Activated T-helper 2 cell treated with anti-CD3 and anti-CD28 coated beads, Interferon-gamma antibody, Interleukin-2, Interleukin-4, amounts not matched to agents 10 μg/mL and 5 μg/mL and 100 μg/mL, durations not matched to agents 14 hours and 24 hours and 36 hours (primary cell): ENCODE measurements around the gene PITPNM3. TPM values are rescaled to one million over a fixed set of nuclear protein-coding genes. Genes with fewer than 3 reads are reported as not detected.
A peak's percentile ranks its signal among the peaks of the same experiment; 100 is the strongest.

Experiments used
- DNase-seq: peaks from one replicate; pipeline ENCODE4 v3.0.0; 2021; ENCODE audit warnings: low spot score
- H3K27ac Mint-ChIP-seq: one replicate; pipeline ENCODE4 v1.8.0; 2021; ENCODE audit warnings: mixed read lengths
- H3K27me3 Mint-ChIP-seq: one replicate; pipeline ENCODE4 v1.8.0; 2021; ENCODE audit warnings: low read depth, mixed read lengths
- H3K36me3 Mint-ChIP-seq: one replicate; pipeline ENCODE4 v1.8.0; 2021; ENCODE audit warnings: low read depth, mixed read lengths
- H3K4me1 Mint-ChIP-seq: one replicate; pipeline ENCODE4 v1.8.0; 2021; ENCODE audit warnings: low read depth, mixed read lengths
- H3K4me3 Mint-ChIP-seq: one replicate; pipeline ENCODE4 v1.8.0; 2021; ENCODE audit warnings: low read depth, mild to moderate bottlenecking, moderate library complexity, mixed read lengths
- H3K9me3 Mint-ChIP-seq: one replicate; pipeline ENCODE4 v1.8.0; 2021; ENCODE audit warnings: mixed read lengths
- intact Hi-C: fragments of 100-400 bp; cut with micrococcal nuclease; formaldehyde crosslinking; loops from one replicate; pipeline ENCODE4 v1.15.1; 2023
- total RNA-seq: library from RNA; stranded (reverse); gene quantifications from 2 replicates; pipeline ENCODE4 v1.2.3, GENCODE V29; 2022

Gene PITPNM3
- total RNA-seq, 1 donor from 2014 or later = 0.52 TPM

GRCh38 chr17:6435051-6435450 is 121.3 kb downstream of the PITPNM3 start, which contains the start of gene AIPL1:
Gene AIPL1 (minus strand): TSS chr17:6435121. CDS start chr17:6435104, 17 bp downstream.
- H3K4me3 Mint-ChIP-seq = no peak within 1 kb of the TSS
- no peak within 1 kb of the TSS for H3K27ac Mint-ChIP-seq
- H3K27me3 Mint-ChIP-seq = peaks cover 55% of the 10 kb centered on the region
- DNase-seq = no peak
- H3K36me3 Mint-ChIP-seq = peaks cover 3% of the 10 kb centered on the region
- peaks cover 15% of the 10 kb centered on the region for H3K9me3 Mint-ChIP-seq
- intact Hi-C loops = no loop called here
- peaks cover 1% of the 10 kb centered on the region for H3K4me1 Mint-ChIP-seq

GRCh38 chr17:6430769-6431168 is 125.6 kb downstream of the PITPNM3 start:
- H3K27me3 Mint-ChIP-seq = peaks cover 43% of the 10 kb centered on the region
- H3K36me3 Mint-ChIP-seq = peaks cover 3% of the 10 kb centered on the region
- peaks cover 21% of the 10 kb centered on the region for H3K9me3 Mint-ChIP-seq
- no peak overlapping the region for H3K4me3 Mint-ChIP-seq
- intact Hi-C loops = no loop called here
- no peak overlapping the region for H3K27ac Mint-ChIP-seq
- H3K4me1 Mint-ChIP-seq = peaks cover 13% of the 10 kb centered on the region
- DNase-seq = no peak

GRCh38 chr17:6429266-6429665 is 127.1 kb downstream of the PITPNM3 start:
- Mint-ChIP-seq H3K4me1 (peaks cover 13% of the 10 kb centered on the region), H3K27ac (no peak overlapping the region), H3K9me3 (peaks cover 21% of the 10 kb centered on the region), H3K4me3 (no peak overlapping the region), H3K36me3 (peaks cover 3% of the 10 kb centered on the region), H3K27me3 (peaks cover 51% of the 10 kb centered on the region)
- intact Hi-C loops = loop anchor here (10.0 kb wide), 3 partner anchors 54 to 724 kb away; no protein-coding TSS in a partner anchor
- no peak for DNase-seq

- intact Hi-C loops = loop anchor here (1.0 to 10.0 kb wide), 4 partner anchors 8 to 724 kb away; no protein-coding TSS in a partner anchor
- no peak overlapping the region for H3K4me3 Mint-ChIP-seq
- peaks cover 13% of the 10 kb centered on the region for H3K4me1 Mint-ChIP-seq
- H3K9me3 Mint-ChIP-seq = peaks cover 21% of the 10 kb centered on the region
- H3K27ac Mint-ChIP-seq = no peak overlapping the region
- H3K36me3 Mint-ChIP-seq = peaks cover 3% of the 10 kb centered on the region
- DNase-seq = no peak
- peaks cover 52% of the 10 kb centered on the region for H3K27me3 Mint-ChIP-seq
Measured at GRCh38 chr17:6428207-6428965, 128.0 kb downstream of the PITPNM3 start.

- peaks cover 21% of the 10 kb centered on the region for H3K9me3 Mint-ChIP-seq
- intact Hi-C loops = loop anchor here (10.0 kb wide), 3 partner anchors 53 to 723 kb away; no protein-coding TSS in a partner anchor
- H3K27ac Mint-ChIP-seq = no peak overlapping the region
- no peak overlapping the region for H3K4me3 Mint-ChIP-seq
- peaks cover 13% of the 10 kb centered on the region for H3K4me1 Mint-ChIP-seq
- H3K36me3 Mint-ChIP-seq = peaks cover 3% of the 10 kb centered on the region
- peak; percentile 76 for DNase-seq
- H3K27me3 Mint-ChIP-seq = peaks cover 53% of the 10 kb centered on the region
Measured at GRCh38 chr17:6427279-6427781, 129.0 kb downstream of the PITPNM3 start.

GRCh38 chr17:6426356-6427101 is 129.8 kb downstream of the PITPNM3 start:
- intact Hi-C loops = loop anchor here (10.0 kb wide), 3 partner anchors 52 to 722 kb away; no protein-coding TSS in a partner anchor
- no peak overlapping the region for H3K27ac Mint-ChIP-seq
- peaks cover 17% of the 10 kb centered on the region for H3K9me3 Mint-ChIP-seq
- no peak for DNase-seq
- peaks cover 16% of the 10 kb centered on the region for H3K4me1 Mint-ChIP-seq
- H3K36me3 Mint-ChIP-seq = peaks cover 3% of the 10 kb centered on the region
- H3K4me3 Mint-ChIP-seq = no peak overlapping the region
- H3K27me3 Mint-ChIP-seq = peaks cover 51% of the 10 kb centered on the region

- H3K4me1 Mint-ChIP-seq = peaks cover 17% of the 10 kb centered on the region
- no peak overlapping the region for H3K27ac Mint-ChIP-seq
- H3K36me3 Mint-ChIP-seq = no peaks in the 10 kb centered on the region
- peaks cover 51% of the 10 kb centered on the region for H3K27me3 Mint-ChIP-seq
- intact Hi-C loops = loop anchor here (10.0 kb wide), 3 partner anchors 51 to 721 kb away; no protein-coding TSS in a partner anchor
- DNase-seq = no peak
- no peak overlapping the region for H3K4me3 Mint-ChIP-seq
- peaks cover 7% of the 10 kb centered on the region for H3K9me3 Mint-ChIP-seq
Measured at GRCh38 chr17:6425407-6425806, 130.9 kb downstream of the PITPNM3 start.

GRCh38 chr17:6423931-6424330 is 132.4 kb downstream of the PITPNM3 start:
- H3K27ac Mint-ChIP-seq = no peak overlapping the region
- peaks cover 17% of the 10 kb centered on the region for H3K4me1 Mint-ChIP-seq
- DNase-seq = no peak
- no peak overlapping the region for H3K4me3 Mint-ChIP-seq
- intact Hi-C loops = loop anchor here (10.0 kb wide), 3 partner anchors 49 to 719 kb away; no protein-coding TSS in a partner anchor
- H3K27me3 Mint-ChIP-seq = peaks cover 54% of the 10 kb centered on the region
- H3K9me3 Mint-ChIP-seq = no peaks in the 10 kb centered on the region
- no peaks in the 10 kb centered on the region for H3K36me3 Mint-ChIP-seq

GRCh38 chr17:6422654-6423241 is 133.6 kb downstream of the PITPNM3 start:
- DNase-seq = no peak
- Mint-ChIP-seq H3K9me3 (no peaks in the 10 kb centered on the region), H3K27ac (no peak overlapping the region), H3K27me3 (peaks cover 56% of the 10 kb centered on the region), H3K4me1 (peaks cover 14% of the 10 kb centered on the region), H3K36me3 (no peaks in the 10 kb centered on the region), H3K4me3 (no peak overlapping the region)
- intact Hi-C loops = loop anchor here (1.0 to 10.0 kb wide), 4 partner anchors 48 to 835 kb away; no protein-coding TSS in a partner anchor

GRCh38 chr17:6421700-6422604 is 134.4 kb downstream of the PITPNM3 start:
- Mint-ChIP-seq H3K27ac (no peak overlapping the region), H3K4me1 (peaks cover 6% of the 10 kb centered on the region), H3K36me3 (no peaks in the 10 kb centered on the region), H3K9me3 (no peaks in the 10 kb centered on the region), H3K4me3 (no peak overlapping the region), H3K27me3 (peaks cover 51% of the 10 kb centered on the region)
- peak; percentile 57 for DNase-seq
- intact Hi-C loops = loop anchor here (1.0 to 10.0 kb wide), 4 partner anchors 47 to 835 kb away; no protein-coding TSS in a partner anchor

GRCh38 chr17:6420173-6420641 is 136.1 kb downstream of the PITPNM3 start:
- H3K4me3 Mint-ChIP-seq = no peak overlapping the region
- peaks cover 4% of the 10 kb centered on the region for H3K4me1 Mint-ChIP-seq
- intact Hi-C loops = loop anchor here (10.0 kb wide), 3 partner anchors 45 to 715 kb away; no protein-coding TSS in a partner anchor
- no peak for DNase-seq
- H3K9me3 Mint-ChIP-seq = no peaks in the 10 kb centered on the region
- peaks cover 44% of the 10 kb centered on the region for H3K27me3 Mint-ChIP-seq
- H3K36me3 Mint-ChIP-seq = no peaks in the 10 kb centered on the region
- H3K27ac Mint-ChIP-seq = no peak overlapping the region
